Measurements from ENCODE around the gene SLC38A5. TPM values are rescaled to one million over a fixed set of nuclear protein-coding genes. Genes with fewer than 3 reads are reported as not detected.
A peak's percentile ranks its signal among the peaks of the same experiment; 100 is the strongest.

Gene SLC38A5
- total and polyA plus RNA-seq, 9 of the 15 experiments (the other 6 are each of a cell fraction or from before 2014, with no cell fraction given): 9.3 to 228 (median 142) TPM

DNA sequence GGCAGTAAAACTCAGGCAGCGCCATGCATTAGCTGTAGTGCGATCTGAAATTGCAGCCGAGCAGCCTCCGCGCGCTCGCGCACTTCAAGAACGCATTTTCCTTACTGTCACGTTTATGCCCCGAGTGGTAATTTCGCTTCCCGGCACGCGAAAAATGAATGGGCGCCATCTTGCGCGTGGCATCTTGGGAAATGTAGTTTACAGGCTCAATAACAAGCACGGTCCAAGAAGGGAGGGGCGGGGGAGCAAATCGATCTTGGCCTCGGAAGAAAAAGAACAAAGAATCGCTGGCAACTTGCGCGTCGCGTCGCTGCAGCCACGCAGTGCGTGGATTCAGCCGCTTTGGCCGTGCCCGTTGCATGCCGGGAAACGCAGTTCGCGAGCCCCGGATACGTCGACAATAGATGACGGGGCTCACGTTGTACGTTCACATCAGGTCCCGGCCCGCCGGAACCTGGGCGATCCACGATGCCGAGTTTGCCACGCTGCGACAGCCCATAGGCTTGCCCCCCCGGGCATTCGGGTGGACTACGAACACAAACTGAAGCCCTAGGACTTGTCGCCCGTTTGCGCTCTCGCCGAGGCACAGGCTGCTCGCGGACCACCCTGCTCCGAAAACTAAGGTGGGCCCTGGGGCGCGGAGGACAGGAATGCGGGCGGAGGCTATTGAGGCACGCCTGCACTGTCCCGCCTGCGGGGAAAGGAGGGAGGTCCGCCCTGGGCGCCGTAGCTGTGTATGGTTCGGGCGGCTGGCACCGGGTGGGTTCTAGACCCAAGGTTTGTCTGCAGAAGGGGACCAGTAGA, 5.9 kb upstream of the SLC38A5 start, which contains the start of gene FTSJ1 (continued):
- TF ChIP-seq, protein P1, sequence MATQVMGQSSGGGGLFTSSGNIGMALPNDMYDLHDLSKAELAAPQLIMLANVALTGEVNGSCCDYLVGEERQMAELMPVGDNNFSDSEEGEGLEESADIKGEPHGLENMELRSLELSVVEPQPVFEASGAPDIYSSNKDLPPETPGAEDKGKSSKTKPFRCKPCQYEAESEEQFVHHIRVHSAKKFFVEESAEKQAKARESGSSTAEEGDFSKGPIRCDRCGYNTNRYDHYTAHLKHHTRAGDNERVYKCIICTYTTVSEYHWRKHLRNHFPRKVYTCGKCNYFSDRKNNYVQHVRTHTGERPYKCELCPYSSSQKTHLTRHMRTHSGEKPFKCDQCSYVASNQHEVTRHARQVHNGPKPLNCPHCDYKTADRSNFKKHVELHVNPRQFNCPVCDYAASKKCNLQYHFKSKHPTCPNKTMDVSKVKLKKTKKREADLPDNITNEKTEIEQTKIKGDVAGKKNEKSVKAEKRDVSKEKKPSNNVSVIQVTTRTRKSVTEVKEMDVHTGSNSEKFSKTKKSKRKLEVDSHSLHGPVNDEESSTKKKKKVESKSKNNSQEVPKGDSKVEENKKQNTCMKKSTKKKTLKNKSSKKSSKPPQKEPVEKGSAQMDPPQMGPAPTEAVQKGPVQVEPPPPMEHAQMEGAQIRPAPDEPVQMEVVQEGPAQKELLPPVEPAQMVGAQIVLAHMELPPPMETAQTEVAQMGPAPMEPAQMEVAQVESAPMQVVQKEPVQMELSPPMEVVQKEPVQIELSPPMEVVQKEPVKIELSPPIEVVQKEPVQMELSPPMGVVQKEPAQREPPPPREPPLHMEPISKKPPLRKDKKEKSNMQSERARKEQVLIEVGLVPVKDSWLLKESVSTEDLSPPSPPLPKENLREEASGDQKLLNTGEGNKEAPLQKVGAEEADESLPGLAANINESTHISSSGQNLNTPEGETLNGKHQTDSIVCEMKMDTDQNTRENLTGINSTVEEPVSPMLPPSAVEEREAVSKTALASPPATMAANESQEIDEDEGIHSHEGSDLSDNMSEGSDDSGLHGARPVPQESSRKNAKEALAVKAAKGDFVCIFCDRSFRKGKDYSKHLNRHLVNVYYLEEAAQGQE (IDR thresholded peaks at IDR 0.05; ENCODE audit: borderline replicate concordance): no peak
- TF ChIP-seq, protein P1 (CRISPR knock-in tag; IDR thresholded peaks at IDR 0.05; ENCODE audit: low read depth): no peak
- TF ChIP-seq, protein P2, sequence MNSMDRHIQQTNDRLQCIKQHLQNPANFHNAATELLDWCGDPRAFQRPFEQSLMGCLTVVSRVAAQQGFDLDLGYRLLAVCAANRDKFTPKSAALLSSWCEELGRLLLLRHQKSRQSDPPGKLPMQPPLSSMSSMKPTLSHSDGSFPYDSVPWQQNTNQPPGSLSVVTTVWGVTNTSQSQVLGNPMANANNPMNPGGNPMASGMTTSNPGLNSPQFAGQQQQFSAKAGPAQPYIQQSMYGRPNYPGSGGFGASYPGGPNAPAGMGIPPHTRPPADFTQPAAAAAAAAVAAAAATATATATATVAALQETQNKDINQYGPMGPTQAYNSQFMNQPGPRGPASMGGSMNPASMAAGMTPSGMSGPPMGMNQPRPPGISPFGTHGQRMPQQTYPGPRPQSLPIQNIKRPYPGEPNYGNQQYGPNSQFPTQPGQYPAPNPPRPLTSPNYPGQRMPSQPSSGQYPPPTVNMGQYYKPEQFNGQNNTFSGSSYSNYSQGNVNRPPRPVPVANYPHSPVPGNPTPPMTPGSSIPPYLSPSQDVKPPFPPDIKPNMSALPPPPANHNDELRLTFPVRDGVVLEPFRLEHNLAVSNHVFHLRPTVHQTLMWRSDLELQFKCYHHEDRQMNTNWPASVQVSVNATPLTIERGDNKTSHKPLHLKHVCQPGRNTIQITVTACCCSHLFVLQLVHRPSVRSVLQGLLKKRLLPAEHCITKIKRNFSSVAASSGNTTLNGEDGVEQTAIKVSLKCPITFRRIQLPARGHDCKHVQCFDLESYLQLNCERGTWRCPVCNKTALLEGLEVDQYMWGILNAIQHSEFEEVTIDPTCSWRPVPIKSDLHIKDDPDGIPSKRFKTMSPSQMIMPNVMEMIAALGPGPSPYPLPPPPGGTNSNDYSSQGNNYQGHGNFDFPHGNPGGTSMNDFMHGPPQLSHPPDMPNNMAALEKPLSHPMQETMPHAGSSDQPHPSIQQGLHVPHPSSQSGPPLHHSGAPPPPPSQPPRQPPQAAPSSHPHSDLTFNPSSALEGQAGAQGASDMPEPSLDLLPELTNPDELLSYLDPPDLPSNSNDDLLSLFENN (IDR thresholded peaks at IDR 0.05; ENCODE audit: low read depth in 2 of 2, low read length in 2 of 2): no peak
- TF ChIP-seq DEAF1 (CRISPR knock-in tag; IDR thresholded peaks at IDR 0.05) (no peak), TFAP4 (CRISPR knock-in tag; IDR thresholded peaks at IDR 0.05; ENCODE audit: borderline replicate concordance) (peak; percentile 79), CCNT2 (IDR thresholded peaks at IDR 0.05; ENCODE audit: borderline replicate concordance, extremely low read depth, insufficient read length, low read depth, low read length) (no peak), TGIF2 (CRISPR knock-in tag; IDR thresholded peaks at IDR 0.05) (no peak), ESRRB (CRISPR knock-in tag; IDR thresholded peaks at IDR 0.05; ENCODE audit: borderline replicate concordance) (no peak)

Data from K562 (cell line).